ENCODE results near the gene EXOSC10.
A peak's percentile ranks its signal among the peaks of the same experiment; 100 is the strongest.

EXOSC10 gene

GRCh38 chr1:11142618-11143391 lies 43.1 kb upstream of the EXOSC10 start:
- in situ Hi-C loops (cut with HindIII; ENCODE audit: low sequenced_read_pairs) = no loop called here
- no peak for TF ChIP-seq CTCF (IDR thresholded peaks at IDR 0.05; ENCODE audit: low read depth, low read length)
- no peak for DNase-seq (ENCODE audit: low read depth, low spot score)
- H3K4me3 ChIP-seq (ENCODE audit: low read depth, low read length) = no peak overlapping the region

GRCh38 chr1:11138952-11139351 lies 39.3 kb upstream of the EXOSC10 start:
- in situ Hi-C loops (cut with HindIII; ENCODE audit: low sequenced_read_pairs) = no loop called here
- peak; percentile 55 for DNase-seq (ENCODE audit: low read depth, low spot score)
- H3K4me3 ChIP-seq (ENCODE audit: low read depth, low read length) = no peak overlapping the region
- no peak for TF ChIP-seq CTCF (IDR thresholded peaks at IDR 0.05; ENCODE audit: low read depth, low read length)

GRCh38 chr1:11138029-11138428 lies 38.4 kb upstream of the EXOSC10 start:
- in situ Hi-C loops (cut with HindIII; ENCODE audit: low sequenced_read_pairs) = no loop called here
- DNase-seq (ENCODE audit: low read depth, low spot score) = no peak
- TF ChIP-seq CTCF (IDR thresholded peaks at IDR 0.05; ENCODE audit: low read depth, low read length) = no peak
- H3K4me3 ChIP-seq (ENCODE audit: low read depth, low read length) = no peak overlapping the region

- TF ChIP-seq CTCF (IDR thresholded peaks at IDR 0.05; ENCODE audit: low read depth, low read length) = no peak
- H3K4me3 ChIP-seq (ENCODE audit: low read depth, low read length) = no peak overlapping the region
- no peak for DNase-seq (ENCODE audit: low read depth, low spot score)
- in situ Hi-C loops (cut with HindIII; ENCODE audit: low sequenced_read_pairs) = no loop called here
Observed at GRCh38 chr1:11134898-11135266, 35.2 kb upstream of the EXOSC10 start.

- TF ChIP-seq CTCF (IDR thresholded peaks at IDR 0.05; ENCODE audit: low read depth, low read length) = no peak
- DNase-seq (ENCODE audit: low read depth, low spot score) = peak; percentile 26
- in situ Hi-C loops (cut with HindIII; ENCODE audit: low sequenced_read_pairs) = no loop called here
- H3K4me3 ChIP-seq (ENCODE audit: low read depth, low read length) = no peak overlapping the region
Observed at GRCh38 chr1:11134251-11134897, 34.7 kb upstream of the EXOSC10 start.

GRCh38 chr1:11132563-11133293 lies 33.1 kb upstream of the EXOSC10 start:
- no peak for TF ChIP-seq CTCF (IDR thresholded peaks at IDR 0.05; ENCODE audit: low read depth, low read length)
- H3K4me3 ChIP-seq (ENCODE audit: low read depth, low read length) = no peak overlapping the region
- no peak for DNase-seq (ENCODE audit: low read depth, low spot score)
- in situ Hi-C loops (cut with HindIII; ENCODE audit: low sequenced_read_pairs) = no loop called here

Measured in astrocyte of the spinal cord (primary cell).